Neuron (in vitro differentiated cells): ENCODE results near the gene MARCHF4.

Experiments
- H2AFZ ChIP-seq: one replicate; pipeline ENCODE4 v1.6.1; 2013; ENCODE audit warnings: low read depth, mild to moderate bottlenecking, inconsistent platforms, low read length, moderate library complexity
- H3K27me3 ChIP-seq: one replicate; pipeline ENCODE4 v1.6.1; 2013; ENCODE audit warnings: low read length; ENCODE audit not compliant: insufficient read depth
- H3K36me3 ChIP-seq: one replicate; pipeline ENCODE4 v1.6.1; 2013; ENCODE audit warnings: low read length; ENCODE audit not compliant: insufficient read depth
- H3K4me1 ChIP-seq: one replicate; pipeline ENCODE4 v1.6.1; 2013; ENCODE audit warnings: low read length; ENCODE audit not compliant: insufficient read depth
- H3K4me3 ChIP-seq: 2 replicates; pipeline ENCODE4 v1.5.1; 2013; ENCODE audit warnings: mild to moderate bottlenecking, low read length, moderate library complexity
- H3K9me3 ChIP-seq: one replicate; pipeline ENCODE4 v1.6.1; 2013; ENCODE audit warnings: low read length

MARCHF4 gene

GRCh38 chr2:216339456-216340279 is 32.6 kb downstream of the MARCHF4 start:
- H3K27me3 ChIP-seq: peaks cover 4% of the 10 kb centered on the region
- H2AFZ ChIP-seq: peak overlapping the region; percentile 71
- H3K4me3 ChIP-seq: peak overlapping the region; percentile 35
- H3K9me3 ChIP-seq: no peaks in the 10 kb centered on the region
- peaks cover 16% of the 10 kb centered on the region for H3K4me1 ChIP-seq
- H3K36me3 ChIP-seq: no peaks in the 10 kb centered on the region

- H3K4me3 ChIP-seq: no peak overlapping the region
- H3K36me3 ChIP-seq: no peaks in the 10 kb centered on the region
- no peak overlapping the region for H2AFZ ChIP-seq
- H3K4me1 ChIP-seq: peaks cover 10% of the 10 kb centered on the region
- no peaks in the 10 kb centered on the region for H3K9me3 ChIP-seq
- peaks cover 4% of the 10 kb centered on the region for H3K27me3 ChIP-seq
Observed at GRCh38 chr2:216335252-216335651, 37.0 kb downstream of the MARCHF4 start.

DNA sequence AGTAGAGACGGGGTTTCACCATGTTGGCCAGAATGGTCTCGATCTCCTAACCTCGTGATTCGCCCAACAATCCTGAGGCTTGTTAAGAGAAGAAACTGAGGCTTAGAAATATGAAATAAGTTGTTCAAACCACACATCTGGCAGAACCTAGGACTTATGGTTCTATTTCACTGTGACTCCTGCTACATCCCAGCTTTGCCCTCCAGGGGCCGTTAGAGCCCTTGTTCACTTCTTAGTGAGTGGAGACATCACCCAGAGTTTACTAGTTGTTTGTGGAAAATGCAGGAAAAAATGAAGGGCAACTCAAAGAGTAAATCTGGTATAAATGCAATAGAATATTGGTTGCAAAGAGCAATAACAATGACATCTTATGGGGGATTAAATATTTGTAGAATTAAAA is 43.9 kb downstream of the MARCHF4 start:
- Histone ChIP-seq H3K27me3 (no peaks in the 10 kb centered on the region), H3K4me1 (no peaks in the 10 kb centered on the region), H2AFZ (no peak overlapping the region), H3K9me3 (no peaks in the 10 kb centered on the region), H3K36me3 (no peaks in the 10 kb centered on the region), H3K4me3 (no peak overlapping the region)

DNA sequence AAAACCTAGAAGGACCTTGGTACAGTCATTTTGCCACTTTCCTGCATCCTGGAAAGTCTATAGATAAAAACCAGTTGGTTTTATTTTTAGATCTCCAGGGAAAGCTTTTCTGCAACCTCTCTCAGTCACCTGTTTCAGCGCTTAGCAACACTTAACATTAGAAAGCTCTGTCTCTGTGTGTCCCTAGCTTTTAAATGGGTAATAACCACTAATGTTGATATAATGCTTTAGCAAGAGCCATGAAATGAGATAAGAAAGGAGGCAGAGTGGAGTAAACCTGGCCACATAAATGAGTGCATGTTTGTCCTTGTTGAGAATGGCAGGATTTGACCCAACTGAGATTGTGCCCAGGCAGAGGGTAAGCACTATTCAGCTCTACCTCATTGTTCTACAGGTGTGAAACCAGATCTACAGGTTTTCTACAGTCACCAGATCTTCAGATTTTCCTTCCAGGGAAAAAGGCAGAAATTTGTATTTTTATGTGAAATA is 44.8 kb downstream of the MARCHF4 start:
- H3K9me3 ChIP-seq: no peaks in the 10 kb centered on the region
- no peak overlapping the region for H2AFZ ChIP-seq
- H3K4me3 ChIP-seq: no peak overlapping the region
- H3K36me3 ChIP-seq: no peaks in the 10 kb centered on the region
- no peaks in the 10 kb centered on the region for H3K4me1 ChIP-seq
- H3K27me3 ChIP-seq: no peaks in the 10 kb centered on the region
